Globus pallidus (tissue), 1 donor: ENCODE results near the gene ZW10.
"Not testable (repeated sequence)": the region's sequence is repeated elsewhere in the genome, so short reads cannot be mapped to it uniquely, and the experiment has no call there.

ENCODE experiments used
- DNase-seq: peaks from one replicate; pipeline ENCODE4 v3.0.0-alpha.2; 2015; ENCODE audit warnings: low spot score

The ZW10 gene

GRCh38 chr11:113773416-113774173, at the start of gene ZW10:
ZW10 (minus strand) TSS chr11:113773692; CDS start chr11:113773666, 26 bp downstream.
- peak; percentile 95 for DNase-seq

- DNase-seq: no peak
Measured at GRCh38 chr11:113818426-113818825, 44.9 kb upstream of the ZW10 start.

- DNase-seq: no peak
Measured at GRCh38 chr11:113817626-113818025, 44.1 kb upstream of the ZW10 start.

- DNase-seq: no peak
Measured at GRCh38 chr11:113817162-113817561, 43.7 kb upstream of the ZW10 start.

GRCh38 chr11:113814181-113814580, 40.7 kb upstream of the ZW10 start:
- no peak for DNase-seq

GRCh38 chr11:113808931-113809330, 35.4 kb upstream of the ZW10 start:
- DNase-seq: no peak

GRCh38 chr11:113806406-113806805, 32.9 kb upstream of the ZW10 start:
- DNase-seq: no peak

GRCh38 chr11:113805640-113806039, 32.1 kb upstream of the ZW10 start:
- no peak for DNase-seq

GRCh38 chr11:113802621-113803020, 29.1 kb upstream of the ZW10 start:
- DNase-seq: no peak

- DNase-seq: peak; percentile 72
Measured at GRCh38 chr11:113796663-113797259, 23.3 kb upstream of the ZW10 start.

GRCh38 chr11:113789675-113790320, 16.3 kb upstream of the ZW10 start:
- no peak for DNase-seq

- not testable (repeated sequence) for DNase-seq
Measured at GRCh38 chr11:113789016-113789415, 15.5 kb upstream of the ZW10 start.

- DNase-seq: no peak
Measured at GRCh38 chr11:113782134-113782533, 8.6 kb upstream of the ZW10 start.

- no peak for DNase-seq
Measured at GRCh38 chr11:113781682-113782081, 8.2 kb upstream of the ZW10 start.

GRCh38 chr11:113779496-113779895, 6.0 kb upstream of the ZW10 start, which contains the start of gene CLDN25:
CLDN25 (plus strand) TSS chr11:113779796; CDS start chr11:113779796, 0 bp downstream.
- no peak for DNase-seq

GRCh38 chr11:113778111-113778910, 4.8 kb upstream of the ZW10 start:
- peak; percentile 81 for DNase-seq

- no peak for DNase-seq
Measured at GRCh38 chr11:113774174-113774503, 647 bp upstream of the ZW10 start.

- no peak for DNase-seq
Measured at GRCh38 chr11:113773092-113773415, 438 bp downstream of the ZW10 start.

GRCh38 chr11:113771964-113772363, 1.5 kb downstream of the ZW10 start:
- DNase-seq: no peak

- no peak for DNase-seq
Measured at GRCh38 chr11:113764527-113765219, 8.8 kb downstream of the ZW10 start.

GRCh38 chr11:113763040-113763439, 10.5 kb downstream of the ZW10 start:
- DNase-seq: not testable (repeated sequence)

- no peak for DNase-seq
Measured at GRCh38 chr11:113760241-113760640, 13.3 kb downstream of the ZW10 start.
